Kidney (tissue), 14 donors: ENCODE results near the gene GLCCI1. TPM values are rescaled to one million over a fixed set of nuclear protein-coding genes. Genes with fewer than 3 reads are reported as not detected.
"Not testable (repeated sequence)": the region's sequence is repeated elsewhere in the genome, so short reads cannot be mapped to it uniquely, and the experiment has no call there.

Experiments used
- DNase-seq, 5 donors: peaks; one replicate each; pipeline ENCODE4 v3.0.0-alpha.2; 2013 to 2020
- FAIRE-seq: peaks from 2 replicates; lab custom pipeline; 2012; peaks lifted over from hg19 to GRCh38; lab: Jason Lieb, UNC
- H3K27ac ChIP-seq, 2 donors: one replicate each; pipeline ENCODE4 v1.7.0; 2013; ENCODE audit warnings: low read depth in 2 of 2, low read length in 2 of 2, inconsistent platforms in 1 of 2
- H3K27me3 ChIP-seq: one replicate; pipeline ENCODE4 v1.7.1; 2013; ENCODE audit warnings: low read length, inconsistent platforms; ENCODE audit not compliant: control insufficient read depth, insufficient read depth
- H3K36me3 ChIP-seq, 3 donors: one replicate each; pipeline versions ENCODE4 v1.7.0 to v1.7.1; 2013; ENCODE audit warnings: low read length in 3 of 3, control low read depth in 1 of 3, inconsistent platforms in 1 of 3; ENCODE audit not compliant: insufficient read depth in 3 of 3, control insufficient read depth in 2 of 3
- H3K4me1 ChIP-seq, 3 donors: one replicate each; pipeline versions ENCODE4 v1.7.0 to v1.7.1; 2013; ENCODE audit warnings: low read length in 3 of 3, inconsistent platforms in 1 of 3, low read depth in 1 of 3; ENCODE audit not compliant: control insufficient read depth in 2 of 3, insufficient read depth in 2 of 3
- H3K4me3 ChIP-seq, 3 donors: one replicate each; pipeline versions ENCODE4 v1.7.0 to v1.8.1; 2013; ENCODE audit warnings: low read length in 3 of 3, control low read depth in 1 of 3, inconsistent platforms in 1 of 3
- H3K9ac ChIP-seq, 3 donors: one replicate each; pipeline versions ENCODE4 v1.7.0 to v1.7.1; 2013; ENCODE audit warnings: low read length in 3 of 3, control low read depth in 1 of 3, inconsistent platforms in 1 of 3
- H3K9me3 ChIP-seq, 3 donors: one replicate each; pipeline versions ENCODE4 v1.7.0 to v1.7.1; 2013; ENCODE audit warnings: low read length in 3 of 3, control low read depth in 1 of 3, inconsistent platforms in 1 of 3; ENCODE audit not compliant: control insufficient read depth in 2 of 3, insufficient read depth in 1 of 3
- intact Hi-C: fragments of 100-400 bp; cut with DNase I; formaldehyde crosslinking; loops from one replicate; pipeline ENCODE4 v1.11.1; 2022
- polyA plus RNA-seq: library from polyadenylated mRNA; stranded (reverse); fragments of 350-450 nt; fragmentation: Illumina TruSeq; extraction: RNeasy Lipid Tissue Mini Kit (QIAGEN cat#74804); gene quantifications from one replicate; pipeline ENCODE4 v1.2.3, GENCODE V29; 2014; ENCODE audit warnings: low read depth, low replicate concordance; ENCODE audit not compliant: insufficient read depth
- total RNA-seq: library from RNA; stranded (reverse); fragmentation: NEBNext Ultra II Directional; extraction: Animal tissue kit (Norgen Biotek cat#: 25700); gene quantifications from one replicate; pipeline ENCODE4 v1.2.1, GENCODE V29; 2021
- TF ChIP-seq, protein P1 (sequence below): IDR thresholded peaks from 3 replicates; pipeline ENCODE4 v1.5.1; 2012; ENCODE audit warnings: mild to moderate bottlenecking, moderate library complexity, borderline replicate concordance; ENCODE audit not compliant: insufficient read depth; ENCODE audit errors: extremely low read depth
- donor health status: control.
- donor health status: control.
- donor health status: control.
- donor health status: control.
- donor health status: control.
- donor health status: DM: yes; HTN: yes; CAD: no.
- donor health status: Normal renal cell carcinoma (clear cell type).

The GLCCI1 gene
- total and polyA plus RNA-seq, 2 donors from 2014 or later = 3.0 to 25.2 TPM

DNA sequence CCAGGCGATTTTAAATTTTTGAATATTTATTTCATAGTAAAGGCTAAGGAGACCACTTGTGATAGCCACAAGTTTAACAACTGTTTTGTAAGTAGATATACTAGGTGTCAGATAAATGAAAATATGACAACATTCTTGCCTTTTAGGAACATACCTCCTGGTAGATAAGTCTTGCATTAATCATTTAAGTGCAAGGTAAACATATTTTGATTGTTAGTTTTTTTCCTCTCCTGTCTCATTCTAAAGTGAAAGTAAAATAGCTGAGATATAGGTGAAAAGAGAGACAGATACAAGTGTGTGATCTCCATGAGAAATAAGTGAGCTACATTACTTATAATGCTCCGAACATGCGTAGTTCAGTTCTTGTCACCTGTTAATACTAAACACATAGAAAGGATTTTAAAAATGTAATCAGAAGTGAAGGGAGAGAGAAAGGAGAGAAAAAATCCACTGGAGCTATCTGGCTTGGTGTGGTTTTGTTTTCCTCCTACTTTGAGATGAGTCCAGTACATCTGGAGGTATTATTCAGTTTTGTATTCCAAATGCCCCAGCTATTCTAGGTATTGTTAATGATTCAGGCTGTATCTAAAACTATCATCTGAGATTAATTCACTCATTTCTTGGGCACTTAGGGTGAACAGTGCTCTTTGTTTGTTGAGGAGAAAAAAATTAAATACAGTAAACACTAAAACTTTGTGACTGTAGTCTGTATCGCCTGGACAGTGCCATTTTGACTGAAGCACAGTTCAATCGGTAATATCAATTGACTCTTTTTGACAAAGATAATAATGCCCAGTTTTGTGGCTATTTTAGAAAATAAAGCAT lies 21.2 kb downstream of the GLCCI1 start:
- H3K27me3 ChIP-seq = no peaks in the 10 kb centered on the region
- FAIRE-seq (no peak), DNase-seq (no peak)
- TF ChIP-seq, protein P1, sequence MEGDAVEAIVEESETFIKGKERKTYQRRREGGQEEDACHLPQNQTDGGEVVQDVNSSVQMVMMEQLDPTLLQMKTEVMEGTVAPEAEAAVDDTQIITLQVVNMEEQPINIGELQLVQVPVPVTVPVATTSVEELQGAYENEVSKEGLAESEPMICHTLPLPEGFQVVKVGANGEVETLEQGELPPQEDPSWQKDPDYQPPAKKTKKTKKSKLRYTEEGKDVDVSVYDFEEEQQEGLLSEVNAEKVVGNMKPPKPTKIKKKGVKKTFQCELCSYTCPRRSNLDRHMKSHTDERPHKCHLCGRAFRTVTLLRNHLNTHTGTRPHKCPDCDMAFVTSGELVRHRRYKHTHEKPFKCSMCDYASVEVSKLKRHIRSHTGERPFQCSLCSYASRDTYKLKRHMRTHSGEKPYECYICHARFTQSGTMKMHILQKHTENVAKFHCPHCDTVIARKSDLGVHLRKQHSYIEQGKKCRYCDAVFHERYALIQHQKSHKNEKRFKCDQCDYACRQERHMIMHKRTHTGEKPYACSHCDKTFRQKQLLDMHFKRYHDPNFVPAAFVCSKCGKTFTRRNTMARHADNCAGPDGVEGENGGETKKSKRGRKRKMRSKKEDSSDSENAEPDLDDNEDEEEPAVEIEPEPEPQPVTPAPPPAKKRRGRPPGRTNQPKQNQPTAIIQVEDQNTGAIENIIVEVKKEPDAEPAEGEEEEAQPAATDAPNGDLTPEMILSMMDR = no peak
- H3K27ac ChIP-seq = no peak overlapping the region
- intact Hi-C loops = no loop called here
- H3K9me3 ChIP-seq = peaks cover 0 to 14% (median 0%) of the 10 kb centered on the region in 3 donors
- H3K36me3 ChIP-seq = no peaks in the 10 kb centered on the region
- H3K9ac ChIP-seq = no peak overlapping the region
- peak overlapping the region in 1 of 3 donors; percentile 30 for H3K4me3 ChIP-seq
- peaks cover 0 to 2% (median 0%) of the 10 kb centered on the region in 3 donors for H3K4me1 ChIP-seq

DNA sequence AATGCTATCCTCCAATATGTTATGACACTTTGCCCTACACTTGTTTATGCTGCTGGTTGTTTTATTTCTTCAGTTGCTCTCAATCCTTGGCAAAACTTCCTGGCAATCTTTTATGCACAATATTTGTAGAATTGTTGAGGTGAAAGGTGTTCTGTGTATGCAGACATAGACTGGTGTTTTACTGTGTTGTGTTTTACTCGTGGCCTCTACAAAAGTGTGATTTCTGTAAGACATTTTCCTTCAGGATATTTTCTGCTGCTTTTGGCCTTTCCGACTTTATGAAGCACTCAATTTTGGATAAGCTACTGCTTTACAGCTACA lies 21.8 kb downstream of the GLCCI1 start:
- no peaks in the 10 kb centered on the region for H3K27me3 ChIP-seq
- peaks cover 0 to 14% (median 0%) of the 10 kb centered on the region in 3 donors for H3K9me3 ChIP-seq
- intact Hi-C loops = no loop called here
- DNase-seq (no peak), FAIRE-seq (no peak)
- no peaks in the 10 kb centered on the region for H3K4me1 ChIP-seq
- TF ChIP-seq, protein P1 = no peak
- H3K4me3 ChIP-seq = peak overlapping the region in 1 of 3 donors; percentile 30
- no peaks in the 10 kb centered on the region for H3K36me3 ChIP-seq
- no peak overlapping the region for H3K27ac ChIP-seq
- no peak overlapping the region for H3K9ac ChIP-seq

DNA sequence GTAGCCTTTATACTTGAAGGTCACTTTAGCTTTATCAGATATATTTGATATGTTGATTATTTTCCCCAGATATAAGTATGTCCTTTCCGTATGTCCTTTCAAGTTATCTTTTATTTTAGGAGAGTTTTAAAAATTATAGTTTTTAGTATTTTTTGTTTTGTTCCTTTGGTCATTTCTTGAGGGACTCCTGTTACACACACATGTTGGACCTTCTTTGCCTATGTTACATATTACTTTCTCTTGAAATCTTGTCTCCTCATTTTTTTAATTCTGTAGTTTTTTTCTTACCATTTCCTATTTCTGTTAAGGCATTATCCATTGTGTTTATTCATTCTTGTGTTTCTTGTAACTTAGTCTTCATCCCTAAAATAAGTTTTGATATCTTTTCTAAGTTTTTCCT lies 23.9 kb downstream of the GLCCI1 start:
- Histone ChIP-seq H3K9ac (no peak overlapping the region), H3K9me3 (peaks cover 0 to 14% (median 0%) of the 10 kb centered on the region in 3 donors), H3K4me3 (no peak overlapping the region), H3K27ac (no peak overlapping the region), H3K27me3 (no peaks in the 10 kb centered on the region), H3K36me3 (no peaks in the 10 kb centered on the region), H3K4me1 (no peaks in the 10 kb centered on the region)
- intact Hi-C loops = no loop called here
- TF ChIP-seq, protein P1 = no peak
- DNase-seq (no peak), FAIRE-seq (no peak)

DNA sequence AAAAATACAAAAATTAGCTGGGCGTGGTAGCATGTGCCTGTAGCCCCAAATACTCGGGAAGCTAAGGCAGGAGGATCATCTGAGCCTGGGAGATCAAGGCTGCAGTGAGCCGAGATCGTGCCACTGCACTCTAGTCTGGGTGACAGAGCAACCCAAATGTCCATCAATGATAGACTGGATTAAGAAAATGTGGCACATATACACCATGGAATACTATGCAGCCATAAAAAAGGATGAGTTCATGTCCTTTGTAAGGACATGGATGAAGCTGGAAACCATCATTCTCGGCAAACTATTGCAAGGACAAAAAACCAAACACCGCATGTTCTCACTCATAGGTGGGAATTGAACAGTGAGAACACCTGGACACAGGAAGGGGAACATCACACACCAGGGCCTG lies 26.8 kb downstream of the GLCCI1 start:
- FAIRE-seq, intact Hi-C loops, H3K36me3 ChIP-seq, H3K9ac ChIP-seq, H3K4me1 ChIP-seq, H3K4me3 ChIP-seq, H3K27me3 ChIP-seq, DNase-seq, H3K27ac ChIP-seq: not testable (repeated sequence)
- H3K9me3 ChIP-seq = peaks cover 0 to 14% (median 0%) of the 10 kb centered on the region in 3 donors
